Right hindlimb (tissue), 1 donor: ENCODE data around the gene CIAO1.
A peak's percentile ranks its signal among the peaks of the same experiment; 100 is the strongest.
"Not testable (repeated sequence)": the region's sequence is repeated elsewhere in the genome, so short reads cannot be mapped to it uniquely, and the experiment has no call there.

ENCODE experiments used
- DNase-seq: peaks from one replicate; pipeline ENCODE4 v3.0.0-alpha.2; 2018

Gene CIAO1

GRCh38 chr2:96265840-96266679 lies at the start of gene CIAO1, which contains the start of gene TMEM127:
Gene CIAO1, plus strand, starts transcription at chr2:96266225. Its CDS starts 126 bp downstream, at chr2:96266351.
Gene TMEM127, minus strand, starts transcription at chr2:96265997. Its CDS starts 616 bp downstream, at chr2:96265381.
- peak; percentile 99 for DNase-seq

GRCh38 chr2:96218508-96219131 lies 47.4 kb upstream of the CIAO1 start:
- no peak for DNase-seq

- DNase-seq, result not testable (repeated sequence)
Observed at GRCh38 chr2:96219959-96220358, 46.1 kb upstream of the CIAO1 start.

GRCh38 chr2:96221106-96221505 lies 44.9 kb upstream of the CIAO1 start:
- not testable (repeated sequence) for DNase-seq

- no peak for DNase-seq
Observed at GRCh38 chr2:96225016-96225533, 41.0 kb upstream of the CIAO1 start.

- no peak for DNase-seq
Observed at GRCh38 chr2:96231316-96231715, 34.7 kb upstream of the CIAO1 start.

GRCh38 chr2:96233436-96233835 lies 32.6 kb upstream of the CIAO1 start:
- no peak for DNase-seq

GRCh38 chr2:96233880-96234316 lies 32.1 kb upstream of the CIAO1 start:
- no peak for DNase-seq

- no peak for DNase-seq
Observed at GRCh38 chr2:96236882-96237281, 29.1 kb upstream of the CIAO1 start.

GRCh38 chr2:96238266-96238665 lies 27.8 kb upstream of the CIAO1 start:
- DNase-seq, result no peak

- no peak for DNase-seq
Observed at GRCh38 chr2:96239091-96239490, 26.9 kb upstream of the CIAO1 start.

- no peak for DNase-seq
Observed at GRCh38 chr2:96239745-96240264, 26.2 kb upstream of the CIAO1 start.

- DNase-seq, result no peak
Observed at GRCh38 chr2:96240341-96241038, 25.5 kb upstream of the CIAO1 start.

- DNase-seq, result no peak
Observed at GRCh38 chr2:96241227-96241626, 24.8 kb upstream of the CIAO1 start.

GRCh38 chr2:96241900-96242611 lies 24.0 kb upstream of the CIAO1 start:
- no peak for DNase-seq

GRCh38 chr2:96243843-96244242 lies 22.2 kb upstream of the CIAO1 start:
- no peak for DNase-seq

GRCh38 chr2:96245609-96246390 lies 20.2 kb upstream of the CIAO1 start:
- DNase-seq, result no peak

GRCh38 chr2:96247009-96247408 lies 19.0 kb upstream of the CIAO1 start:
- no peak for DNase-seq

GRCh38 chr2:96247896-96248295 lies 18.1 kb upstream of the CIAO1 start:
- DNase-seq, result no peak

GRCh38 chr2:96248624-96249023 lies 17.4 kb upstream of the CIAO1 start:
- no peak for DNase-seq

- DNase-seq, result peak; percentile 49
Observed at GRCh38 chr2:96249654-96250053, 16.4 kb upstream of the CIAO1 start.

- DNase-seq, result no peak
Observed at GRCh38 chr2:96250188-96250587, 15.8 kb upstream of the CIAO1 start.
